Measurements from ENCODE around the gene UBALD1.

DNA sequence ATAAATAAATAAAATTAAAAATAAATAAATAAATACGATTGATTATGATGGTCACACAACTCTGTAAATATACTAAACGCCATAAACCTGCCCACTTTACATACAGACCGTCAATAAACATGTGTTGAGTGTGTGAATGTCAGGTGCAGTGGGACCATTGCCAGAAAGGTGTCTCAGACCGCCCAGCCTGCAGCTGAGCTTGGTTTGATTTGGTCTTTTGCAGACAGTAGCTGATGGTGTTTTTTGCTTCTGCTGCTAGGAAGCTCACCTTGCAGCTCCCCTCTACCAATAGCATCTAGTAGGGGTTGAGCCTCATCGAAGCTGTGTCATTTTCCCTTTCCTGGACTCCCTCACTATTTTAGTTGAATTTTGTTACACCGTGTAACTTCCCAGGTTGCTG lies 23.5 kb downstream of the UBALD1 start:
- TF ChIP-seq, protein P1, sequence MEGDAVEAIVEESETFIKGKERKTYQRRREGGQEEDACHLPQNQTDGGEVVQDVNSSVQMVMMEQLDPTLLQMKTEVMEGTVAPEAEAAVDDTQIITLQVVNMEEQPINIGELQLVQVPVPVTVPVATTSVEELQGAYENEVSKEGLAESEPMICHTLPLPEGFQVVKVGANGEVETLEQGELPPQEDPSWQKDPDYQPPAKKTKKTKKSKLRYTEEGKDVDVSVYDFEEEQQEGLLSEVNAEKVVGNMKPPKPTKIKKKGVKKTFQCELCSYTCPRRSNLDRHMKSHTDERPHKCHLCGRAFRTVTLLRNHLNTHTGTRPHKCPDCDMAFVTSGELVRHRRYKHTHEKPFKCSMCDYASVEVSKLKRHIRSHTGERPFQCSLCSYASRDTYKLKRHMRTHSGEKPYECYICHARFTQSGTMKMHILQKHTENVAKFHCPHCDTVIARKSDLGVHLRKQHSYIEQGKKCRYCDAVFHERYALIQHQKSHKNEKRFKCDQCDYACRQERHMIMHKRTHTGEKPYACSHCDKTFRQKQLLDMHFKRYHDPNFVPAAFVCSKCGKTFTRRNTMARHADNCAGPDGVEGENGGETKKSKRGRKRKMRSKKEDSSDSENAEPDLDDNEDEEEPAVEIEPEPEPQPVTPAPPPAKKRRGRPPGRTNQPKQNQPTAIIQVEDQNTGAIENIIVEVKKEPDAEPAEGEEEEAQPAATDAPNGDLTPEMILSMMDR (IDR thresholded peaks at IDR 0.05) = no peak
- TF ChIP-seq EP300 (IDR thresholded peaks at IDR 0.05) = no peak
